Measurements from ENCODE around the gene OSTF1. TPM values are rescaled to one million over a fixed set of nuclear protein-coding genes. Genes with fewer than 3 reads are reported as not detected.

OSTF1 gene
- total and polyA plus RNA-seq, 2 donors (not counting 3 experiments of a cell fraction or from before 2014, with no cell fraction given) = 23.5 to 70.9 TPM

DNA sequence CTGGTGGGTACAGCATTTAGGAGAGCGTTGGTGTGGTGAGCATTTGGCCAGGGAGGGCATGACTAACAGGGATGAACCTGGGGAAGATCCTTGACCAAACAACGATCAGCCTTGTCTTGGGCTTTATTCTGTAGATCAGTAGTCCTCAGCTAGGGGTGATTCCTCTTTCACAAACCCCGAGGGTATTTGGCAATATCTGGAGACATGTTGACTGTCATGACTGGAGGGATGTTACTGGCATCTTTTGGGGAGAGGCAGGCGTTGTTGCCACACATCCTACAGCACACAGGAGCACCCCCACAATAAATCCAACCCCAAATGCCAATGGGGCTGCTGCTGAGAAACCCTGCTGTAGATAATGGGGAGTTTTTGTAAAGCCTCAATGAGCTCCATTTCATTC lies 43.9 kb downstream of the OSTF1 start:
- H3K27me3 ChIP-seq (ENCODE audit: control insufficient read depth in 2 of 2, insufficient read depth in 2 of 2, low read length in 2 of 2) = no peaks in the 10 kb centered on the region
- H3K4me3 ChIP-seq (replicated peaks in 1 of 3; ENCODE audit: insufficient read depth in 1 of 3, low read depth in 1 of 3, low read length in 3 of 3) = no peak overlapping the region
- H2AFZ ChIP-seq (ENCODE audit: low read depth, low read length) = no peak overlapping the region
- ChIA-PET CTCF (interaction anchor here (1.2 to 1.3 kb wide), 2 partner anchors 14 to 53 kb away, joined by 3 to 4 read pairs; no protein-coding TSS in a partner anchor), POLR2A (no interaction called here)
- peaks cover 6 to 13% of the 10 kb centered on the region in 2 experiments for H3K36me3 ChIP-seq (ENCODE audit: control insufficient read depth in 2 of 2, extremely low read depth in 1 of 2, insufficient read depth in 2 of 2, low read length in 2 of 2)
- no peak for DNase-seq (ENCODE audit: low read depth, low spot score)
- H3K9ac ChIP-seq (replicated peaks; ENCODE audit: extremely low read depth, insufficient read depth, low read length) = no peak overlapping the region
- BruUV-seq (replicated peaks) = no TSS peak
- H3K4me1 ChIP-seq (ENCODE audit: control insufficient read depth, extremely low read depth, insufficient read depth, low read length) = no peaks in the 10 kb centered on the region
- H3K27ac ChIP-seq (ENCODE audit: insufficient read depth, low read depth, low read length) = no peak overlapping the region
- no peaks in the 10 kb centered on the region for H3K9me3 ChIP-seq (replicated peaks; ENCODE audit: control insufficient read depth, insufficient read depth, low read length)
- H3K9me1 ChIP-seq (replicated peaks; ENCODE audit: control insufficient read depth, extremely low read depth, insufficient read depth, low read length) = no peaks in the 10 kb centered on the region
- dilution Hi-C loops (cut with MboI; ENCODE audit: extremely low pct_ligation_motif_present, low sequenced_read_pairs) = no loop called here
- H3K79me2 ChIP-seq (ENCODE audit: control insufficient read depth, insufficient read depth, low read length) = no peaks in the 10 kb centered on the region
- intact Hi-C loops (cut with micrococcal nuclease) = no loop called here
- H3K4me2 ChIP-seq (ENCODE audit: insufficient read depth, low read length) = no peak overlapping the region
- no peak for FAIRE-seq
- H4K20me1 ChIP-seq (replicated peaks; ENCODE audit: control insufficient read depth, extremely low read depth, insufficient read depth, low read length) = no peaks in the 10 kb centered on the region
- TF ChIP-seq EZH2 (IDR thresholded peaks at IDR 0.05; ENCODE audit: borderline replicate concordance, low read depth, low read length, severe bottlenecking) = no peak
- TF ChIP-seq, protein P1, sequence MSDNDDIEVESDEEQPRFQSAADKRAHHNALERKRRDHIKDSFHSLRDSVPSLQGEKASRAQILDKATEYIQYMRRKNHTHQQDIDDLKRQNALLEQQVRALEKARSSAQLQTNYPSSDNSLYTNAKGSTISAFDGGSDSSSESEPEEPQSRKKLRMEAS (IDR thresholded peaks at IDR 0.05; ENCODE audit: insufficient read depth, insufficient read length) = no peak
- TF ChIP-seq JUN (IDR thresholded peaks at IDR 0.05; ENCODE audit: borderline replicate concordance, insufficient read depth, insufficient read length, low read depth) = no peak
- TF ChIP-seq POLR2A (IDR thresholded peaks at IDR 0.05; ENCODE audit: low read depth, low read length) = no peak
- TF ChIP-seq POLR2AphosphoS5 (IDR thresholded peaks at IDR 0.05; ENCODE audit: insufficient read depth, low read depth, low read length) = no peak

GRCh38 chr9:75133396-75133795 lies 45.1 kb downstream of the OSTF1 start:
- dilution Hi-C loops (cut with MboI; ENCODE audit: extremely low pct_ligation_motif_present, low sequenced_read_pairs) = no loop called here
- TF ChIP-seq POLR2AphosphoS5 (IDR thresholded peaks at IDR 0.05; ENCODE audit: insufficient read depth, low read depth, low read length) (no peak), EZH2 (IDR thresholded peaks at IDR 0.05; ENCODE audit: borderline replicate concordance, low read depth, low read length, severe bottlenecking) (no peak), POLR2A (IDR thresholded peaks at IDR 0.05; ENCODE audit: low read depth, low read length) (no peak), JUN (IDR thresholded peaks at IDR 0.05; ENCODE audit: borderline replicate concordance, insufficient read depth, insufficient read length, low read depth) (no peak), MYC (IDR thresholded peaks at IDR 0.05; ENCODE audit: low read depth, low read length) (no peak), GATA2 (IDR thresholded peaks at IDR 0.05; ENCODE audit: insufficient read depth, insufficient read length, low read depth, low read length) (no peak), FOS (IDR thresholded peaks at IDR 0.05; ENCODE audit: borderline replicate concordance, insufficient read depth, low read length) (no peak)
- TF ChIP-seq, protein P1 (IDR thresholded peaks at IDR 0.05; ENCODE audit: insufficient read depth, insufficient read length) = no peak
- TF ChIP-seq, protein P2, sequence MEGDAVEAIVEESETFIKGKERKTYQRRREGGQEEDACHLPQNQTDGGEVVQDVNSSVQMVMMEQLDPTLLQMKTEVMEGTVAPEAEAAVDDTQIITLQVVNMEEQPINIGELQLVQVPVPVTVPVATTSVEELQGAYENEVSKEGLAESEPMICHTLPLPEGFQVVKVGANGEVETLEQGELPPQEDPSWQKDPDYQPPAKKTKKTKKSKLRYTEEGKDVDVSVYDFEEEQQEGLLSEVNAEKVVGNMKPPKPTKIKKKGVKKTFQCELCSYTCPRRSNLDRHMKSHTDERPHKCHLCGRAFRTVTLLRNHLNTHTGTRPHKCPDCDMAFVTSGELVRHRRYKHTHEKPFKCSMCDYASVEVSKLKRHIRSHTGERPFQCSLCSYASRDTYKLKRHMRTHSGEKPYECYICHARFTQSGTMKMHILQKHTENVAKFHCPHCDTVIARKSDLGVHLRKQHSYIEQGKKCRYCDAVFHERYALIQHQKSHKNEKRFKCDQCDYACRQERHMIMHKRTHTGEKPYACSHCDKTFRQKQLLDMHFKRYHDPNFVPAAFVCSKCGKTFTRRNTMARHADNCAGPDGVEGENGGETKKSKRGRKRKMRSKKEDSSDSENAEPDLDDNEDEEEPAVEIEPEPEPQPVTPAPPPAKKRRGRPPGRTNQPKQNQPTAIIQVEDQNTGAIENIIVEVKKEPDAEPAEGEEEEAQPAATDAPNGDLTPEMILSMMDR (IDR thresholded peaks at IDR 0.05; ENCODE audit: extremely low read depth in 1 of 2, insufficient read depth in 1 of 2, low read depth in 1 of 2, low read length in 2 of 2) = no peak
- no peaks in the 10 kb centered on the region for H3K9me1 ChIP-seq (replicated peaks; ENCODE audit: control insufficient read depth, extremely low read depth, insufficient read depth, low read length)
- no peaks in the 10 kb centered on the region for H3K79me2 ChIP-seq (ENCODE audit: control insufficient read depth, insufficient read depth, low read length)
- no peaks in the 10 kb centered on the region for H3K9me3 ChIP-seq (replicated peaks; ENCODE audit: control insufficient read depth, insufficient read depth, low read length)
- no TSS peak for BruUV-seq (replicated peaks)
- H4K20me1 ChIP-seq (replicated peaks; ENCODE audit: control insufficient read depth, extremely low read depth, insufficient read depth, low read length) = no peaks in the 10 kb centered on the region
- H3K4me3 ChIP-seq (replicated peaks in 1 of 3; ENCODE audit: insufficient read depth in 1 of 3, low read depth in 1 of 3, low read length in 3 of 3) = no peak overlapping the region
- CTCF ChIA-PET = interaction anchor here (1.0 to 1.2 kb wide), 3 partner anchors 15 to 52 kb away, joined by 3 to 4 read pairs (median 4); no protein-coding TSS in a partner anchor
- no peak overlapping the region for H3K9ac ChIP-seq (replicated peaks; ENCODE audit: extremely low read depth, insufficient read depth, low read length)
- intact Hi-C loops (cut with micrococcal nuclease) = no loop called here
- H3K4me2 ChIP-seq (ENCODE audit: insufficient read depth, low read length) = no peak overlapping the region
- no peak for FAIRE-seq
- H3K4me1 ChIP-seq (ENCODE audit: control insufficient read depth, extremely low read depth, insufficient read depth, low read length) = no peaks in the 10 kb centered on the region
- H3K27ac ChIP-seq (ENCODE audit: insufficient read depth, low read depth, low read length) = no peak overlapping the region
- DNase-seq (ENCODE audit: low read depth, low spot score) = no peak
- peaks cover 8 to 13% of the 10 kb centered on the region in 2 experiments for H3K36me3 ChIP-seq (ENCODE audit: control insufficient read depth in 2 of 2, extremely low read depth in 1 of 2, insufficient read depth in 2 of 2, low read length in 2 of 2)
- H2AFZ ChIP-seq (ENCODE audit: low read depth, low read length) = no peak overlapping the region
- H3K27me3 ChIP-seq (ENCODE audit: control insufficient read depth in 2 of 2, insufficient read depth in 2 of 2, low read length in 2 of 2) = no peaks in the 10 kb centered on the region
- POLR2A ChIA-PET = no interaction called here
